ES-I3 (cell line): Measurements from ENCODE around the gene SDCBP2.
"Not testable (repeated sequence)": the region's sequence is repeated elsewhere in the genome, so short reads cannot be mapped to it uniquely, and the experiment has no call there.

Source experiments
- H3K36me3 ChIP-seq: 2 replicates; pipeline ENCODE4 v1.6.1; 2013; ENCODE audit warnings: mild to moderate bottlenecking, low read length, control low read depth, moderate library complexity; ENCODE audit not compliant: insufficient read depth
- H3K4me1 ChIP-seq: 2 replicates; pipeline ENCODE4 v1.6.1; 2013; ENCODE audit warnings: mild to moderate bottlenecking, control low read depth, low read length; ENCODE audit not compliant: insufficient read depth
- H3K9ac ChIP-seq: 2 replicates; pipeline ENCODE4 v1.6.1; 2013; ENCODE audit warnings: low read depth, mild to moderate bottlenecking, low read length, moderate library complexity
- H3K9me3 ChIP-seq: 2 replicates; pipeline ENCODE4 v1.6.1; 2013; ENCODE audit warnings: mild to moderate bottlenecking, low read length, moderate library complexity; ENCODE audit not compliant: control insufficient read depth, insufficient read depth

The SDCBP2 gene

DNA sequence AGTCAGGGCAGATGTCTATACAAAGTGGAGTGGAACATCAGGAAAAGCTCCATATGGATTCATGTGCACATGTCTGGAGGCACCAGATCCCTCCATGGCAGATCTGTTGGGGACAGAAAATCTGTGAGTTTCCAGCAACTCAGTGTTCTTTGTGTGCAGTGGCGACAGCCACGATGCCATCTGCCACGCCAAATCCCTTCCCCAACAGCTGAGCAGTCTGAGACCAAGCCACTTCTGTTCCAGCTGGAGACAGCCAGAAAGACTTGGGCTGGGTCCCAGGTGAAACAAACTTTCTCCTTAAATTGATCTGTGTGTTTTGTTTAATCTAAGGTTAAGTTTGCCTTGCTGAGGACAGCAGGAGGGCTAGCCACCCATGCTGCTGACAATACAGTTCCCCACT is 41.0 kb upstream of the SDCBP2 start:
- Histone ChIP-seq H3K4me1 (no peaks in the 10 kb centered on the region), H3K9ac (no peak overlapping the region), H3K36me3 (peaks cover 14% of the 10 kb centered on the region; the same call in 1 of the 2 replicates), H3K9me3 (no peaks in the 10 kb centered on the region)

DNA sequence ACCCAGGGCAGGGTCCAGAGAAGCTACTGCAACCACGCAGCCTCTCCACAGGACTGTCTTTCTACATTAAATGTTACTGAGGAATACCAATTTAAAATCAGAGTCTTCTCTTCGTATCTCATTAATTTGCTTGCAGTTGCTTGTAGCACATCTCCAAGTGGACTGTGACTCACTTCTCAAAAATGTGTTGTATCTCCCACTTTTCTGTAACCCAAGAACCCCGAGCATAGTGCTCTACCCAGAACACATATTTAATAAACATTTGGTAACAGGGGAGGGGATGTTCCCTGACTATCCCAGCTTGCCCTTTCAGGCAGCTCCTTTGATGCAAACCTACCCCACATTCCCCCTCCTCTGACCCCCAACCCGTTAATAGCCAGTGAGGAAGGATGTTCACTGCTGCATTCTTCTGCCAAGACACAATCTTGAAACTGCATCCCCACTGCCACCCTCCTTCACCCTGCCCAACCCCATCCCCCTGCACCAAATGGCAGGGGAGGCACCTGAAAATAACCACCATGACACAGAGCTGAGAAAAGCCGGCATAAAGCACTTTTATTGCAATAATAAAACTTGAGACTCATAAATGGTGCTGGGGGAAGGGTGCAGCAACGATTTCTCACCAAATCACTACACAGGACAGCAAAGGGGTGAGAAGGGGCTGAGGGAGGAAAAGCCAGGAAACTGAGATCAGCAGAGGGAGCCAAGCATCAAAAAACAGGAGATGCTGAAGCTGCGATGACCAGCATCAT is 39.7 kb upstream of the SDCBP2 start:
- H3K36me3 ChIP-seq, result peaks cover 14% of the 10 kb centered on the region; the same call in 1 of the 2 replicates

DNA sequence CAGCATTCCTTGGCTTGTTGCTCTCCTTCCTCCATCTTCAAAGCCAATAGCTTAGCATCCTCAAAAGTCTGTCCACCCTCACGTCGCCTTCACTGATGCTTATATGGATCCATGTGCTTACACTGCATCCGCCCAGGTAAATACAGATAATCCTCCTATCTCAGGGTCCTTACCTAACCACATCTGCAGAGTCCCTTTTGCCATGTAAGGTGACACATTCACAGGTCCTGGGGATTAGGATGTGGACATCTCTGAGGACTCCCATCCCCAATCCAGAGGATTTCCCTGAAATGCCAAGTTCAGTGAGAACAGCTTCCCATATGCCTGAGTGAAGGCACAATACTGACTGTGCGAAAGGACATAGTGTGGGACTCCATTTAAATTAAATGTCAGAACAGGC is 38.5 kb upstream of the SDCBP2 start:
- H3K9ac ChIP-seq, result no peak overlapping the region
- H3K36me3 ChIP-seq, result peaks cover 9% of the 10 kb centered on the region; the same call in 1 of the 2 replicates

More for the DNA sequence above, 39.7 kb upstream of the SDCBP2 start:
- Histone ChIP-seq H3K9ac (no peak overlapping the region), H3K9me3 (no peaks in the 10 kb centered on the region), H3K4me1 (no peaks in the 10 kb centered on the region)

DNA sequence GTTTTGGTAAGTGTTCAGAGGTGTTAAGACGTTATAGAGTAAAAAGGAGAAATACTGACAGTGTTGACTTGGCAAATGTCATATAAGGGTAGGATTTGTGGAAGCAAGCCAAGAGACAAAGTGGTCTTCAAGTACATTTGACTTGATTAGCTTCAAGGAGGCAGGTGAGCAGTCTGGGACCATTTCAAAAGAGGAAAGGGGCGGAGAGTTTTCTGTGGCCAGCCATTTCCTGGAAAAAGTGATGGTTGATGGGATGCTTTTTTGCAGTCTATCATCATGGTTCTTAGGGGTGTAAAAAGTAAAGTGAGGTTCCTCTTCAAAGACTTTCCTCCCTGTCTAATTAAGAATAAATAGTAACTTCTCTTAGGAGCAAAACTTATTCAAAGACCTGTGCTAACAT is 35.2 kb upstream of the SDCBP2 start:
- peaks cover 2% of the 10 kb centered on the region; the same call in 1 of the 2 replicates for H3K36me3 ChIP-seq

More for the DNA sequence above, 38.5 kb upstream of the SDCBP2 start:
- Histone ChIP-seq H3K4me1 (no peaks in the 10 kb centered on the region), H3K9me3 (no peaks in the 10 kb centered on the region)

DNA sequence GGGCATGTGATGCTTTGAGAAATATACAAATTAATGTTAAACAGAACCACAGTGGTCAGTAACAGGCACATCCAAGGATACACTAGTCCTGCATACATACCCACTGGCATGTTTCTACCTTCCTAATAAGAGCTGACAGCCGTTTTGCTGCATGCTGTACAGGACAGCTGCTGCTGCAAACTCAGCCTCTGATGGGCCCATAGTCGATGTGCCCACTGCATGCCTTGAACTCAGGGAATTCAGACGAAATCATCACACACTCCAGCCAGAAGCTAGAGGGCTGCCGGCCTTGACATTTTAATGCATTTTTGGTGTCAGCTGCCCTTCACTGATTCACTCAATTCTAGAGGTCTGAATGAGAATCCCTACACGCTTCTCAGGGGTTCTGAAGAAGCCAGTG is 34.6 kb upstream of the SDCBP2 start:
- H3K4me1 ChIP-seq, result no peaks in the 10 kb centered on the region
- no peaks in the 10 kb centered on the region for H3K9me3 ChIP-seq
- peaks cover 2% of the 10 kb centered on the region; the same call in 1 of the 2 replicates for H3K36me3 ChIP-seq
- no peak overlapping the region for H3K9ac ChIP-seq

More for the DNA sequence above, 35.2 kb upstream of the SDCBP2 start:
- Histone ChIP-seq H3K4me1 (no peaks in the 10 kb centered on the region), H3K9ac (no peak overlapping the region), H3K9me3 (no peaks in the 10 kb centered on the region)

DNA sequence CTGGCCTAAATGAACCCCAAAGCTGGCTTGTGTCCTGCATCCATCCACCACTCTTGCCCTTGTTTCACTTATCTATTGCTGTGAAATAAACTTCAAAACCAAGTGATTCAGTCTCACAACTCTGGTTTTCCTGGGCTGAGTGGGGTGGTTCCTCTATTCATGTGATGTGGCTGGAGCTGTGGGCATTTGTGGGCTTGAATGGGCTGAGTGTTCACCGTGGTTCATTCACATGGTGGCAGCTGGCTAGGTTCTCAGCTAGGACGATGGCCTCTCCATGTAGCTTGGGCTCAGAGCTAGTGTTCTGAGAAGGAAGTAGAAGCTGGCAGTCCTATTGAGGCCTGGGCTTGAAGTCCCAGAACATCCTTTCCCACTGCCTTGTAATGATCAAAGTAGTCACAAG is 33.5 kb upstream of the SDCBP2 start:
- Histone ChIP-seq H3K9me3 (no peaks in the 10 kb centered on the region), H3K4me1 (no peaks in the 10 kb centered on the region), H3K36me3 (peaks cover 2% of the 10 kb centered on the region; the same call in 1 of the 2 replicates), H3K9ac (no peak overlapping the region)

DNA sequence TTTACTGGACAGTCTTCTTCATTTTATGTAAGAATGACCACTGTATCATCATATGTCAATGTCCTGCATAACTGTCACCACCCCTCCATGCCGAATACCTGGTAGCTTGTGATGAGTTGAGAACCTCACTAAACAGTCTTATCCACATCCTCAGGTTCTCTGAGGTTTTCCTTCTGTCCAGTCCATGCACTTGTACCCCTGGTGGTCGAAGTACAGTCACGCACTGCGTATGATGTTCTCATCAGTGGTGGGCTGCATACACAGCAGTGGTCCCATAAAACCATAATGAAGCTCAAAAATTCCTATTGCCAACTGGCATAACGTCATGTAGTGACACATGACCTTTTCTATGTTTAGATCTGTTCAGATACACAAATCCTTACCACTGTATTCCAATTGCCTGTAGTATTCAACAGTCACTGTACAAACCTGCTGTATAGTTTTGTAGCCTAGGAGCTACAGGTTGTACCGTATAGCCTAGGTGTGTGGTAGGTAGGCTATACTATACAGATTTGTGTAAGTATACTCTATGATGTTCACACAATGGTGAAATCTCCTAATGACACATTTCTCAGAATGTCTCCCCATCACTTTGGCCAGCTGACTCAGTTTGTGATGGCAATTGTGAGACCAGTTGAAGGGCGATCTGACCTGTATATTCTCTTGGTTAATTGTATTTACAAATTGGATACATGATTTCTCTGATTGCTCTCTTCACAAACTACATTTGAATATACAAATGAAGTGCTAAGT is 31.3 kb upstream of the SDCBP2 start:
- Histone ChIP-seq H3K9me3 (no peaks in the 10 kb centered on the region), H3K9ac (no peak overlapping the region), H3K36me3 (peaks cover 2% of the 10 kb centered on the region; the same call in 1 of the 2 replicates), H3K4me1 (no peaks in the 10 kb centered on the region)

DNA sequence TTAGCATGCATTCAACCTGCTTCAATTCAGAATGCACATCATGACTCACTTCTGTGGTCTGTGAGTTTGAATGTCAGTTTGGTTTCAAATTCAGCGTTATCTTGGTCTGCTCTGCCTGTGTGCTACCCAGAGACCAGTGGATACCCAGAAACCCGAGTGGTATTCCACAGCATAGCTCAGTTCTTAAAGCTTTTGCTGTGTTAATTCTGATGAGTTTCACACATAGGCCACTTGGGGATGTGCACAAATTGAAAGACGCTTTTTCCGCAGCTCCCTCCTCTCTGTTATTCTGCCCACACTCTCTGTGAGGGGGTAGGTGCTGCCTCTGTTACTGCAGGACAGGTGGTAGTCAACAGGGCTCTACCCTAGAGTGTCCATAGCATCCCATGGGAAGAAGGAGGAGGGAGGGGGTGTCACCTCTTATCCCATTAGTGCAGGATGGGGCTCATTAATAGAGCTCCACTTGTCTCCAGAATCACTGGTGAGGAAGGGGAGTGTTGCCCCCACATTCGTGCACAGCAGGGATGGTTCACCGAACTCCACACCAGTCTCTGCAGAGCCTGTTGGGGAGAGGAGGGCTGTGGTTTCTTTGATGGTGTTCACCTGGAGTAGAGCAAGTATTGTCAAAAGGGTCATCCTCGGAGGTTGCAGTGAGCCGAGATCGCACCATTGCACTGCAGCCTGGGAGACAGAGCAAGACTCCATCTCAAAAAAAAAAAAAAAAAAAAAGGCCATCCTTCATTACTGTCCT is 29.2 kb upstream of the SDCBP2 start:
- Histone ChIP-seq H3K9ac (no peak overlapping the region), H3K36me3 (peaks cover 8% of the 10 kb centered on the region; the same call in 1 of the 2 replicates), H3K9me3 (no peaks in the 10 kb centered on the region), H3K4me1 (no peaks in the 10 kb centered on the region)

DNA sequence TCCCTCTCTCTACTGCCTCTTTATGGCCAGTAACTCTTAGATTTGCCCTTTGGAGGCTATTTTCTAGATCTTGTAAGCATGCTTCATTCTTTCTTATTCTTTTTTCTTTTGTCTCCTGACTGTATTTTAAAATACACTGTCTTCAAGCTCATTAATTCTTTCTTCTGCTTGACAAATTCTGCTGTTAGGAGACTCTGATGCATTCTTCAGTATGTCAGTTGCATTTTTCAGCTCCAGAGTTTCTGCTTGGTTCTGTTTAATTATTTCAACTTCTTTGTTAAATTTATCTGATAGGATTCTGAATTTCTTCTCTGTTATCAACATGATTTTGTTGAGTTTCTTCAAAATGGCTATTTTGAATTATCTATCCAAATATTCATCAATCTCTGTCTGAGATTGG is 25.0 kb upstream of the SDCBP2 start:
- Histone ChIP-seq H3K36me3 (0 out of 2 replicates have a peak, but pooled peaks cover 5% of the 10 kb centered on the region), H3K9me3 (no peaks in the 10 kb centered on the region), H3K4me1 (no peaks in the 10 kb centered on the region), H3K9ac (no peak overlapping the region)

DNA sequence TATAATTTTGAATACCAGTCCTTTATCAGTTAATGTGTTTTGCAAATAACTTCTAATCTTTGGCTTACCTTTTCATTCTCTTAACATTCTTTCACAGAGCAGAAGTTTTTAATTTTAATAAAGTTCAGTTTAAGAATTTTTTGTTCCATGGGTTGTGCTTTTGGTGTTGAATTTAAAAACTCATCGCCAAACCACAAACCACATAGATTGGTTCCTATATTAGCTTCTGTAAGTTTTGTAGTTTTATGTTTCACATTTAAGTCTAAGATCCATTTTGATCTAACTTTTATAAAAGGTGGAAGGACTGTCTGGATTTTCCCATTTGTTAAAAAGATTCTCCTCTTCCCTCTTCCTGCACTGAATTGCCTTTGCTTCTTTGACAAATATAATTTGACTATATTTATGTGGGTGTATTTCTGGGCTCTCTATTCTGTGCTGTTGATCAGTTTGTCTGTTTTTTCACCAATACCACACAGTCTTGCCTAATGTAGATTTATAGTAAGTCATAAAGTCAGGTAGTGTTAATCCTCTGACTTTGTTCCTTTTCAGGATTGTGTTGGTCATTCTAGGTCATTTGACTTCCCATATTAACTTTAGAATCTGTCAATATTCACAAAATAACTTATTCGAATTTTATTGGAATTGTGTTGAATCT is 17.5 kb upstream of the SDCBP2 start:
- peaks cover 8% of the 10 kb centered on the region; the same call in 1 of the 2 replicates for H3K9me3 ChIP-seq
- H3K36me3 ChIP-seq, result no peaks in the 10 kb centered on the region
- no peaks in the 10 kb centered on the region for H3K4me1 ChIP-seq
- no peak overlapping the region for H3K9ac ChIP-seq

DNA sequence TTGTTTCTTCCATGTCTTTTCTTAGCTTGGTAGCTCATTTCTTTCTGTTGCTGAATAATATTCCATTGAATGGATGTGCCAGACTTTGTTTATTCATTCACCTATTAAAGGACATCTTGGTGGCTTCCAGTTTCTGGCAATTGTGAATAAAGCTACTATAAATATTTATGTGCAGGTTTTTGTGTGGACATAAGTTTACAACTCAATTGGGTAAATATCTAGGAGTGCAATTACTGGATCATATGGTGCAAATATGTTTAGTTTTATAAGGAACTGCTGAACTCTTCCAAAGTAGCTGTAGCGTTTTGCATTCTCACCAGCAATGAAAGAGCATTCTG is 16.8 kb upstream of the SDCBP2 start:
- peaks cover 8% of the 10 kb centered on the region; the same call in 1 of the 2 replicates for H3K9me3 ChIP-seq
- H3K4me1 ChIP-seq, result no peaks in the 10 kb centered on the region
- no peak overlapping the region for H3K9ac ChIP-seq
- no peaks in the 10 kb centered on the region for H3K36me3 ChIP-seq

DNA sequence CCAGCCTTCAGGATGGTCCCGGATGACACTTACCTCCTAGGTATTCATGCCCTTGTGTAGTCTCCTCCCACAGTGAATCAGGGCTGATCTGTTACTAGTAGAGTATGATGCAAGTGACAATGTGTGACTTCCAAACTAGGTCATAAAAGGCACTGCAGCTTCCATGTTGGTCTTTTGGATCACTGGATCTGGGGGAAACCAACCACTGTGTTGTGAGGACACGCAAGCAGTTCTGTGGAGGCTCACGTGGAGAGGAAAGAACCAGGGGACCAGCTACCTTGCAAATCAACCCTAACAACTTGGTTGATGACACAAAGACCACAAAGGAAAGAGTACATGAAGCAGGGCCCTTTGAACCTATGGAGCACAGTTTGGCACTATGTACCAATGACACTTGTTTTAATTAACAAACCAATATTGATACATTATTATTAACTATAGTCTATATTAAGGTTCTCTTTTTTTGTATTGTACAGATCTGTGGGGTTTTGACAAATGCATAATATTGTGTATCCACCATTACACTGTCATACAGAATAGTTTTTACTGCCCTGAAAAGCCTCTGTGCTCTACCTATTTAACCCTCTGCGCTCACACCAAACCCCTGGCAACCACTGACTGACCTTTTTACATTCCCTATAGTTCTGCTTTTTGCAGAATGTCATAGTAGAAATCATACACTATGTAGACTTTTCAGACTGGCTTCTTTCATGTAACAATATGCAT is 16.3 kb upstream of the SDCBP2 start:
- H3K36me3 ChIP-seq, result no peaks in the 10 kb centered on the region
- H3K9me3 ChIP-seq, result peaks cover 8% of the 10 kb centered on the region; the same call in 1 of the 2 replicates
- H3K4me1 ChIP-seq, result no peaks in the 10 kb centered on the region
- no peak overlapping the region for H3K9ac ChIP-seq

DNA sequence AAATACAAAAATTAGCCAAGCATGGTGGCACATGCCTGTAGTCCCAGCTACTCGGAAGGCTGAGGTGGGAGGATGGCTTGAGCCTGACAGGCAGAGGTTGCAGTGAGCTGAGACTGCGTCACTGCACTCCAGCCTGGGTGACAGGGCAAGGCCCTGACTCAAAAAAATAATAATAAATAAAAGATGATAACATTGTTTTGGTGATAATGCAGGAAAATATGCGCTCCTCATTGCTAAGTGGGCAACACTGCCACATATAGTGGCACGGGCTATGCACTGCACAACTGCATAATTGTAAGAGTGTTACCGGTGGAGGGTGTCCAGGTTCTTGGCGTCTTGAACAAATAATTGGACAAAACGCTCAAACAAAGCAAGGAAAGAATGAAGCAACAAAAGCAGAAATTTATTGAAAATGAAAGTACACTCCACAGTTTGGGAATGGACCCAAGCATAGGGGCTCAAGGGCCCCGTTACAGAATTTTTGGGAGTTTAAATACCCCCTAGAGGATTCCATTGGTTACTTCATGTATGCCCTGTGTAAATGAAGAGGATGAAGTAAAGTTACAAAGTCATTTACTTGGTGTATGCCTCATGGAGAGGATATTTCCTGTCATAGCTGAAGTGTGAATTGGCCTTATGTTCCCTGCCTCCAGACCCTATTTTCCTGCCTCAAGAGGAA is 14.6 kb upstream of the SDCBP2 start:
- H3K4me1 ChIP-seq, H3K36me3 ChIP-seq, H3K9ac ChIP-seq, H3K9me3 ChIP-seq: not testable (repeated sequence)
